GM20431 (cell line): Measurements from ENCODE around the gene MECR.
"Not testable (repeated sequence)": the region's sequence is repeated elsewhere in the genome, so short reads cannot be mapped to it uniquely, and the experiment has no call there.

Source experiments
- in situ Hi-C: fragments of 300-500 bp; cut with MseI, MboI; formaldehyde crosslinking; loops from one replicate; pipeline ENCODE4 v1.15.0; 2020; ENCODE audit warnings: low sequenced_read_pairs; ENCODE audit not compliant: unreplicated experiment

The MECR gene

DNA sequence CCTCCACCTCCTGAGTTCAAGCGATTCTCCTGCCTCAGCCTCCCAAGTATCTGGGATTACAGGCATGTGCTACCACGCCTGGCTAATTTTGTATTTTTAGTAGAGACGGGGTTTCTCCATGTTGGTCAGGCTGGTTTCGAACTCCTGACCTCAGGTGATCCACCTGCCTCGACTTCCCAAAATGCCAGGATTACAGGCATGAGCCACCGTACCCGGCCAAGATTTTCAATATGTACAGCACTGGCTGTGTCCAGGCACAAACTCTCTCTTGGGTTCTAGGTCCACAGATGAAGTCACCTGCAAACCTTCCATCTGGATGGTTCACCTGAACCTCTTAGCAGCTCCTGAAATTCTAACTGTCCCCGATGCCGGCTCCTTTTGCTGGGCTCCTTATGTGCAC lies 80.4 kb downstream of the MECR start:
- in situ Hi-C loops: not testable (repeated sequence)

DNA sequence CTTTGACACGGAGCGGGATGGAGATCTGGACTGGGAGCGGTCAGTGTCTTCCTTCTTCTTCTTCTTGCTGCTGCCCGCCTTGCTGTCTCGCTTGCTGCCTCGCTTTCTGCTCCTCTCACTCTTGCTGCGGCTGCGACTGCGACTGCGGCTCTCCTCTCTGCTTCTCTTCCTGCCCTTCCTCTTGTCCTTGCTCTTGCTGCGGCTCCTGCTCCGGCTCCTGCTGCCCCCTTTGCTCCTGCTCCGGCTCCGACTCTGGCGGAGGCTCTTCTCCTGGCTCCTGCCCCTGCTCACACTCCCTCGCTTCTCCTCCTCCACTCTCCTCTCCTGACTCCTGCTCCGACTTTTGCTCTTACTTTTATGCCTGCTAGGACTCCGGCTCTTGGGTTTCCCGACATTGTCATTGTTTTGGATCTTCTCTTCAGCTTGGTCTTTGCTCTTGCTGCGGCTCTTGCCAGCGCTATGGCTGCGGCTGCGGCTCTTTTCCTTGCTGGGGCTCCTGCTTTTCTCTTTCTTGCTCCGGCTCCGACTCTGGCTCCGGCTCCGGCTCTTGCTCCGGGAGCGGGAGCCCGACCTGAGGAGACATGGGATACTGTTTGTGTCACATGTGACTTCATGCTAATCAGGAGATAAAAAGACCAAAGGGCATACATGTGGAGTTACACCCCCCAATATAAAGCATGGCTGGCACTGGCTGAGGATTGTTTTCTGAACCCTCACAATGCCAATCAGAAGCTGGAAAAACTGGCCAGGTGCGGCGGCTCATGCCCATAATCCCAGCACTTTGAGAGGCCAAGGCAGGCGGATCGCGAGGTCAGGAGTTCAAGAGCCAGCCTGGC lies 81.9 kb downstream of the MECR start:
- in situ Hi-C loops: no loop called here

DNA sequence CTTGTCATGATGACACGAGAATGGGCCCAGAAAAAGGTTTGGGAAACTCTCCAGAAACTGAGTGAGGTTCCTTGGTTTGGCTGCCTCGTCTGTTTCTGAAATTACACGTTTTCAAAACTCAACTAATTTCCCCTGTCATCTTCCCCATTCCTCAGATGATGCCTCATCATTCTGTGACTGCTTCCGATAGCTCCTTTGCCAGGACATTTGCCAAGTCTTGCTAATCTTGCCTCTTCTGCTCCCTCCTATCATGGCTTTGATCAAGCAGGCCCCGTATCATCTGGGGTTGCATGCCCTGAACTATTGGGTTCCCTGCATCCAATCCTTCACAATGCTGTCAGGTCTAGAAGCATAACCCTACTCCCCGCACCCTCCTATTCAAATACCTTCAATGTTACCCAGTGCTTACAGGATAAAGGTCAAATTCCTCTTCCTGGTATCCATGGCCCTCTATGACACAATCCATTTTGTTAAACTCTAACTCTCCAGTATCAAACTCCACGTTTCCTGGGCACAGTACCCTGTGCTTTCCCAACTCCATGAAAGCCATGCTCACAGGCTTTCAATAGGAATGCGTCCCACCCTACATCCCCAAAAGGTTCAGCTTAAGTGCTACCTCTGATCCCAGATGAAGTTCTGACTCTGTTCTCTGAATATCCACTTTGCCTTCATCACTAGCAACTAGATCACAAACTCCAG lies 84.8 kb downstream of the MECR start:
- in situ Hi-C loops: no loop called here

DNA sequence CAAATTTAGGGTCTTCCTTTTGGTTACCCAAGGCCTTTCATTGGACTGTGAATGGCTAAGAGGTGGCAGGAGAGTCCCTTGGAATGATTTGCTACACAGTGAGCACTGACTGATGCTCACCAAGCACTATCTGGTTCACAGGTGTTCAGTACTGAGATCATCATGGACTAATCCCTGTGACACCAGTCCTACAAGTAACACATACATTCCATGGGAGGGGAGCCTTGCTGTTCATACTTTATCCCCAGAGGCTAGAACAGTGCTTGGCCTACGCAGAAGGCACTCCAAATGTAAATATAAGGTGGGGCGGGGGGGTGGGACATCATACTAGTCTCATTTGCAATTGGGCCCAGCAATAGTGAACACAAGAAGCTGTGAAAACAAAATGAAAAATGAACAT lies 86.6 kb downstream of the MECR start:
- in situ Hi-C loops: no loop called here

DNA sequence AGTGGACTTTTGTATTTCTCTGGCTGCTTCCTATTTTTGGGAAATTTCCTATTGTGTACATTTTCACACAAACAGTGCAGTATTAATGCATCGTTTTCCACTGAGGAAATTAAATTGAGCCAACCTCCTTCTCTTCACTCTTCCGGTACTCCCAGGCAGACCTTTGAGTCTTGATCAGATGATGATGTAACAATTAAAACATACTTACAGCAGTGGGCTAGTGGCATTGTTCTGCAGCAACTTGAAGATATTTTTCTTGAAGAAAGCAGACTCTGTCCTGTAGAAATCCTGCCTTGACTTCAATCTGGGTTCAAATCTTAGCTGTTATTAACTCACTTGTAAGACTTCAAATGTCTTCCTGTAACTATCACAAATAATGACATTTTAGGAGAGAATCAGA lies 88.0 kb downstream of the MECR start:
- in situ Hi-C loops: no loop called here
